Coronary artery (tissue), 2 donors: ENCODE data around the gene NPIPA1.
A peak's percentile ranks its signal among the peaks of the same experiment; 100 is the strongest.
"Not testable (repeated sequence)": the region's sequence is repeated elsewhere in the genome, so short reads cannot be mapped to it uniquely, and the experiment has no call there.

ENCODE experiments used
- DNase-seq: peaks from one replicate; pipeline ENCODE4 v3.0.0-alpha.2; 2017; ENCODE audit warnings: low spot score
- H3K27ac ChIP-seq, 2 donors: fragments of 200-600 bp; sonication (generic); one replicate each; pipeline ENCODE4 v1.5.1; 2016 to 2019
- H3K4me3 ChIP-seq: fragments of 200-600 bp; sonication (generic); 2 replicates; pipeline ENCODE4 v1.5.1; 2016; ENCODE audit warnings: mild to moderate bottlenecking, moderate library complexity
- TF ChIP-seq, protein P1 (sequence below): fragments of 200-600 bp; sonication (generic); IDR thresholded peaks from one replicate; pipeline ENCODE4 v1.5.1; 2019; ENCODE audit warnings: antibody characterized with exemption

Gene NPIPA1

GRCh38 chr16:14958970-14959369, 21.7 kb downstream of the NPIPA1 start:
- H3K27ac ChIP-seq: no peak overlapping the region
- no peak overlapping the region for H3K4me3 ChIP-seq
- TF ChIP-seq, protein P1, sequence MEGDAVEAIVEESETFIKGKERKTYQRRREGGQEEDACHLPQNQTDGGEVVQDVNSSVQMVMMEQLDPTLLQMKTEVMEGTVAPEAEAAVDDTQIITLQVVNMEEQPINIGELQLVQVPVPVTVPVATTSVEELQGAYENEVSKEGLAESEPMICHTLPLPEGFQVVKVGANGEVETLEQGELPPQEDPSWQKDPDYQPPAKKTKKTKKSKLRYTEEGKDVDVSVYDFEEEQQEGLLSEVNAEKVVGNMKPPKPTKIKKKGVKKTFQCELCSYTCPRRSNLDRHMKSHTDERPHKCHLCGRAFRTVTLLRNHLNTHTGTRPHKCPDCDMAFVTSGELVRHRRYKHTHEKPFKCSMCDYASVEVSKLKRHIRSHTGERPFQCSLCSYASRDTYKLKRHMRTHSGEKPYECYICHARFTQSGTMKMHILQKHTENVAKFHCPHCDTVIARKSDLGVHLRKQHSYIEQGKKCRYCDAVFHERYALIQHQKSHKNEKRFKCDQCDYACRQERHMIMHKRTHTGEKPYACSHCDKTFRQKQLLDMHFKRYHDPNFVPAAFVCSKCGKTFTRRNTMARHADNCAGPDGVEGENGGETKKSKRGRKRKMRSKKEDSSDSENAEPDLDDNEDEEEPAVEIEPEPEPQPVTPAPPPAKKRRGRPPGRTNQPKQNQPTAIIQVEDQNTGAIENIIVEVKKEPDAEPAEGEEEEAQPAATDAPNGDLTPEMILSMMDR: no peak
- DNase-seq: peak; percentile 38

- DNase-seq: peak; percentile 33
- Histone ChIP-seq H3K4me3 (no peak overlapping the region), H3K27ac (no peak overlapping the region)
- TF ChIP-seq, protein P1: no peak
Observed at GRCh38 chr16:14961405-14962186, 24.4 kb downstream of the NPIPA1 start.

DNA sequence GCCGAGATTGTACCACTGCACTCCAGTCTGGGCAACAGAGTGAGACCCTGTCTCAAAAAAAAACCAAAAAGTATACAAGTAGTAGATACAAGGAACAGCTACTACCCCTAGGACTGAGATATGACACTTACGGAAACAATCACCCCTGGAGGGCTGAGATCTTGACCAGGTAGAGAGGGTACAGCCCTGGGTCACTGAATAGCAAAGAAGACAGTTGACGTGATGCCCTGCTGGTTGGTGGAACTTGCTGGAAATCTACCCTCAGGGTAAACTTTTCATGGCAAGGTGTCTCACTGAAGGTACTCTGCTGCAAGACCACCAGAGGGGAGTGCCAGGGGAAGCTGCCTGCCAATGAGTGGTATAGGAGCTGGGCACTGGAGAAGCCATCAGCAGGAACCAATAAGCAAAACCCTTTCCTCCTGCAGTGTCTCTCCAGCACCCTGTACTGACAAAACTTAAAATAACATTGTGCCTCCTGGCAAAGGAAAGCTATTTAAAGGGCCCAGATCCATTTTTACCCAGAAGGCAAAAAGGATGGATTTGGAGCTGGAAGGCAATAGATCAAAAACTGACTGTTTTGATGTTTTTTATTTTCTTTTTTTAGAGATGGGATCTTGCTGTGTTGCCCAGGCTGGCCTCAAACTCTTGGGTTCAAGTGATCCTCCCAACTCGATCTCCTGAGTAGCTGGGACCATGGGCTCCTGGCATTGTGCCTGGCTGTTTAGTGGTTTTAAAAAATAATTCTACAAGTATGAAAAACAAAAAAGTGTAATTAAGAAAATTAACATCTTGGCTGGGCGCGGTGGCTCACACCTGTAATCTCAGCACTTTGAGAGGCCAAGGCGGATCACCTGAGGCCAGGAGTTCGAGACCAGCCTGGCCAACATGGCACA, 26.3 kb downstream of the NPIPA1 start:
- no peak for DNase-seq
- H3K4me3 ChIP-seq: no peak overlapping the region
- no peak overlapping the region for H3K27ac ChIP-seq
- TF ChIP-seq, protein P1: no peak

- TF ChIP-seq, protein P1: no peak
- no peak for DNase-seq
Observed at GRCh38 chr16:14965328-14965727, 28.1 kb downstream of the NPIPA1 start.

GRCh38 chr16:14969795-14970194, 32.6 kb downstream of the NPIPA1 start:
- DNase-seq, H3K27ac ChIP-seq, H3K4me3 ChIP-seq: not testable (repeated sequence)

More at GRCh38 chr16:14965328-14965727, 28.1 kb downstream of the NPIPA1 start:
- Histone ChIP-seq H3K4me3 (no peak overlapping the region), H3K27ac (no peak overlapping the region)

- DNase-seq, H3K27ac ChIP-seq, H3K4me3 ChIP-seq: not testable (repeated sequence)
Observed at GRCh38 chr16:14971621-14972228, 34.5 kb downstream of the NPIPA1 start.

DNA sequence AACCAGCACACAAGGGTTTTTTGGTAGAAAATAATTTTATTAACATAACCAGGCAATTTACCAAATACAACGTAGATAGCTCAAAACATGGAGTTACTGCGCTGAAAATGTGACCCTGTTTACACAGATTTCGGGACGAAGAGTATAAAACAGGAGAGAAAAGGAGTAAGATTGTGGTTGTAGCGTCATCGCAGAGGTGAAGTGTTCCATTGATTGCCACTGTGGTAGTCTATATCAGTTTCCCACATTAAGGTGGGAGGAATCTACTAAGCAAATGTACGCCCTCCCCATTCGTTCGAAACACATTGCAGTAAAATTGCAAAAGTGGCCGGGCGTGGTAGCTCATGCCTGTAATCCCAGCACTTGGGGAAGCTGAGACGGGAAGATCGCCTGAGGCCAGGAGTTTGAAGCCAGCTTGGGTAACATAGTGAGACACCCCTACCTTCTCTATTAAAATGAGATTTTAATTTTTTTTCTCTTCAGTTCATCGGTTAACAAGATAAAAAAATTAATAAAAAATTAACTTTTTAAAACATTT, 36.6 kb downstream of the NPIPA1 start:
- peak overlapping the region; percentile 93 for H3K4me3 ChIP-seq
- peak overlapping the region in 1 of 2 donors; percentile 96 for H3K27ac ChIP-seq
- not testable (repeated sequence) for DNase-seq

GRCh38 chr16:14974331-14974655, 37.0 kb downstream of the NPIPA1 start:
- DNase-seq: not testable (repeated sequence)
- H3K4me3 ChIP-seq: peak overlapping the region; percentile 93
- H3K27ac ChIP-seq: peak overlapping the region; percentile 94 to 96

DNA sequence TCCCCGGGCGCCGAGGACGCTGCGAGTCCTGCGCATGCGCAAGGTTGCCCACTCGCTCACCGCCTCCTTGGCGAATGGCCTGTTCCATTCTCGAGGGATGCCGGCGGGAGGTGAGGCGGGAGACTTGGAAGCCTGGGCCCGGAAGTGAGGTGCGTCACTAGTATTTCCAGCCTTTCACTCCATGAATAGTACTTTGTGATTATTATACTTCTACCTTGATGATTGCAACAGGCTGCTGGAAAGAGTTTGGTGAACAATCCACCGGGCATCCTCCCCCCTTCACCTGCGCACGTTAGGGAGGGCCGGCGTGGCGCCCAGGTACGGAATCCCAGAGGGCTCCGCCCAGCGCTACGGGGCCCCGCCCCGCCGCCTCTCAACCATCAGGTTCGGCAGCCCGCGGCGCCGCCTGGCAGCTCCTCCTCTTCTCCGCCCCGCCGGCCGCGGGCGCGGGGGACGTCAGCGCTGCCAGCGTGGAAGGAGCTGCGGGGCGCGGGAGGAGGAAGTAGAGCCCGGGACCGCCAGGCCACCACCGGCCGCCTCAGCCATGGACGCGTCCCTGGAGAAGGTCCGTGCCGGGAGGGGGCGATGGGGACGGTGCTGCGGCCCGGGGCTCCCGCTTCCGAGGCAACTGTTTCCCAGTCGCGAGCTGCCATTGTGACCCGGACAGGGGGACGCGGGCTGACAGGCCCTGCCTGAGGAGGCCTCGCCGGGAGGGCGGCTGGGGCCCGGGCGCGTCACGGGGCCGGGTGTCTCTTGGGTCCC, 37.6 kb downstream of the NPIPA1 start, which contains the start of gene PDXDC1:
Gene PDXDC1, plus strand, starts transcription at position 371 of the 762 bp plus-strand sequence. Its CDS starts 174 bp downstream, at position 545.
- H3K4me3 ChIP-seq: peak within 1 kb of the TSS; percentile 93
- peak; percentile 91 for DNase-seq

GRCh38 chr16:14975418-14976194, 38.4 kb downstream of the NPIPA1 start:
- H3K27ac ChIP-seq: peak overlapping the region; percentile 94 to 96
- not testable (repeated sequence) for DNase-seq

More for the DNA sequence above, 37.6 kb downstream of the NPIPA1 start, which contains the start of gene PDXDC1:
- H3K27ac ChIP-seq: peak within 1 kb of the TSS; percentile 94 to 96

GRCh38 chr16:14976971-14977736, 39.9 kb downstream of the NPIPA1 start:
- H3K27ac ChIP-seq, DNase-seq, H3K4me3 ChIP-seq: not testable (repeated sequence)

More at GRCh38 chr16:14975418-14976194, 38.4 kb downstream of the NPIPA1 start:
- H3K4me3 ChIP-seq: peak overlapping the region; percentile 93
